Epidermal melanocyte (primary cell): ENCODE measurements around the gene EFCAB12.

Experiments used
- DNase-seq: peaks from one replicate; pipeline ENCODE4 v3.0.0; 2011; ENCODE audit warnings: low spot score; ENCODE audit not compliant: insufficient read length

EFCAB12 gene

GRCh38 chr3:129445471-129445870 is 17.0 kb upstream of the EFCAB12 start:
- no peak for DNase-seq

- DNase-seq: no peak
Observed at GRCh38 chr3:129442947-129443346, 14.5 kb upstream of the EFCAB12 start.

GRCh38 chr3:129442486-129442885 is 14.1 kb upstream of the EFCAB12 start:
- no peak for DNase-seq

- DNase-seq: peak; percentile 48
Observed at GRCh38 chr3:129441782-129442181, 13.3 kb upstream of the EFCAB12 start.

GRCh38 chr3:129441215-129441614 is 12.8 kb upstream of the EFCAB12 start:
- no peak for DNase-seq

- no peak for DNase-seq
Observed at GRCh38 chr3:129440618-129441190, 12.3 kb upstream of the EFCAB12 start.

GRCh38 chr3:129439817-129440617 is 11.6 kb upstream of the EFCAB12 start, which contains the start of the genes IFT122 and MBD4:
Gene IFT122, plus strand, starts transcription at chr3:129440224. Its CDS starts 107 bp downstream, at chr3:129440331.
Gene MBD4, minus strand, starts transcription at chr3:129439948. Its CDS starts 115 bp downstream, at chr3:129439833.
- peak; percentile 96 for DNase-seq

GRCh38 chr3:129439226-129439816 is 10.9 kb upstream of the EFCAB12 start:
- DNase-seq: no peak

GRCh38 chr3:129435367-129435766 is 6.9 kb upstream of the EFCAB12 start:
- no peak for DNase-seq

- DNase-seq: no peak
Observed at GRCh38 chr3:129434140-129434539, 5.7 kb upstream of the EFCAB12 start.

GRCh38 chr3:129433565-129433964 is 5.1 kb upstream of the EFCAB12 start:
- DNase-seq: no peak

- DNase-seq: no peak
Observed at GRCh38 chr3:129432671-129433070, 4.2 kb upstream of the EFCAB12 start.

GRCh38 chr3:129432036-129432435 is 3.6 kb upstream of the EFCAB12 start:
- DNase-seq: no peak

- no peak for DNase-seq
Observed at GRCh38 chr3:129429602-129430001, 1.2 kb upstream of the EFCAB12 start.

- DNase-seq: no peak
Observed at GRCh38 chr3:129429080-129429451, 630 bp upstream of the EFCAB12 start.

- no peak for DNase-seq
Observed at GRCh38 chr3:129428007-129428375, 445 bp downstream of the EFCAB12 start.

- no peak for DNase-seq
Observed at GRCh38 chr3:129425619-129426018, 2.8 kb downstream of the EFCAB12 start.

- DNase-seq: no peak
Observed at GRCh38 chr3:129425213-129425612, 3.2 kb downstream of the EFCAB12 start.

- no peak for DNase-seq
Observed at GRCh38 chr3:129424185-129424841, 4.1 kb downstream of the EFCAB12 start.

GRCh38 chr3:129422897-129423296 is 5.5 kb downstream of the EFCAB12 start:
- DNase-seq: no peak

- no peak for DNase-seq
Observed at GRCh38 chr3:129421988-129422745, 6.3 kb downstream of the EFCAB12 start.
